ENCODE results near the gene SIAH2.

DNA sequence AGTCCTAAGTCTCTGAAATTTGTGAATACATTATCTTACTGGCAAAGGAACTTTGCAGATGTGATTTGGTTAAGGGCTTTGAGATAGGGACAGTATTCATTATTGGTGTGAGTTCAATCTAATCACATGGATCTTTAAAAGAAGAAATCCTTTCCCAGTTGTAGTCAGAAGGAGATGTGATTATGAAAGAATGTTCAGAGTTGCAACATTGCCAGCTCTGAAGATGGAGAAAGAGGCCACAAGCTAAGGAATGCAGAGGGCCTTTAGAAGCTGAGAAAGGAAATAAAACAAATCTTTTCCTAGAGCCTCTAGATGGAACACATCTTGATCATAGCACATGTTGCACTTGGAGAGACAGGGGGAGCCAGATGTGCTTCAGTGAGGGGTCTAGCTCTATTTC lies 27.7 kb upstream of the SIAH2 start:
- TF ChIP-seq CTCF (IDR thresholded peaks at IDR 0.05), result no peak
- no peak for TF ChIP-seq POLR2A (IDR thresholded peaks at IDR 0.05)

Measured in right lobe of liver (tissue), 4 donors.